Skeletal muscle cell (primary cell): Measurements from ENCODE around the gene PSMB10.
A peak's percentile ranks its signal among the peaks of the same experiment; 100 is the strongest.
"Not testable (repeated sequence)": the region's sequence is repeated elsewhere in the genome, so short reads cannot be mapped to it uniquely, and the experiment has no call there.

Experiments used
- DNase-seq: peaks from one replicate; pipeline ENCODE4 v3.0.0-alpha.2; 2010; ENCODE audit warnings: low read depth
- H3K4me3 ChIP-seq: 2 replicates; pipeline ENCODE4 v1.5.1; 2011; ENCODE audit warnings: low read depth, mild to moderate bottlenecking, control low read depth, low read length, moderate library complexity

PSMB10 gene

GRCh38 chr16:67943619-67944504 is 7.2 kb upstream of the PSMB10 start, which contains the start of gene LCAT:
Gene LCAT, minus strand, starts transcription at chr16:67944120. Its CDS starts 19 bp downstream, at chr16:67944101.
- DNase-seq = no peak
- no peak within 1 kb of the TSS for H3K4me3 ChIP-seq

- H3K4me3 ChIP-seq = no peak overlapping the region
- DNase-seq = no peak
Observed at GRCh38 chr16:67943256-67943618, 6.6 kb upstream of the PSMB10 start.

GRCh38 chr16:67942510-67943255 is 6.0 kb upstream of the PSMB10 start:
- no peak overlapping the region for H3K4me3 ChIP-seq
- DNase-seq = no peak

- H3K4me3 ChIP-seq = no peak overlapping the region
- DNase-seq = no peak
Observed at GRCh38 chr16:67942200-67942509, 5.5 kb upstream of the PSMB10 start.

GRCh38 chr16:67941469-67942199 is 5.0 kb upstream of the PSMB10 start:
- DNase-seq = no peak
- no peak overlapping the region for H3K4me3 ChIP-seq

- DNase-seq = no peak
- no peak overlapping the region for H3K4me3 ChIP-seq
Observed at GRCh38 chr16:67940446-67941089, 3.9 kb upstream of the PSMB10 start.

GRCh38 chr16:67939507-67940445 is 3.1 kb upstream of the PSMB10 start:
- H3K4me3 ChIP-seq = no peak overlapping the region
- DNase-seq = no peak

GRCh38 chr16:67937713-67938112 is 1.1 kb upstream of the PSMB10 start:
- H3K4me3 ChIP-seq, DNase-seq: not testable (repeated sequence)

- peak overlapping the region; percentile 91 for H3K4me3 ChIP-seq
- no peak for DNase-seq
Observed at GRCh38 chr16:67936880-67937605, 393 bp upstream of the PSMB10 start.

GRCh38 chr16:67935402-67936123 is 1.1 kb downstream of the PSMB10 start:
- peak; percentile 73 for DNase-seq

GRCh38 chr16:67935101-67935401 is 1.6 kb downstream of the PSMB10 start:
- H3K4me3 ChIP-seq = peak overlapping the region; percentile 91
- DNase-seq = no peak

More at GRCh38 chr16:67935402-67936123, 1.1 kb downstream of the PSMB10 start:
- H3K4me3 ChIP-seq = peak overlapping the region; percentile 91

- no peak for DNase-seq
- H3K4me3 ChIP-seq = peak overlapping the region; percentile 91
Observed at GRCh38 chr16:67934306-67935100, 2.1 kb downstream of the PSMB10 start.

- no peak for DNase-seq
- H3K4me3 ChIP-seq = no peak overlapping the region
Observed at GRCh38 chr16:67933805-67934204, 2.8 kb downstream of the PSMB10 start.

- DNase-seq = no peak
- no peak overlapping the region for H3K4me3 ChIP-seq
Observed at GRCh38 chr16:67932462-67932840, 4.2 kb downstream of the PSMB10 start.

- no peak within 1 kb of the TSS for H3K4me3 ChIP-seq
Observed at GRCh38 chr16:67931712-67932461, 4.8 kb downstream of the PSMB10 start, which contains the start of gene CTRL. Gene CTRL, minus strand, starts transcription at chr16:67931862. Its CDS starts 10 bp downstream, at chr16:67931852.

GRCh38 chr16:67930678-67931211 is 5.9 kb downstream of the PSMB10 start:
- DNase-seq = no peak
- no peak overlapping the region for H3K4me3 ChIP-seq

More at GRCh38 chr16:67931712-67932461, 4.8 kb downstream of the PSMB10 start, which contains the start of gene CTRL:
- no peak for DNase-seq
